SK-N-SH (cell line): Measurements from ENCODE around the gene NRDE2. TPM values are rescaled to one million over a fixed set of nuclear protein-coding genes. Genes with fewer than 3 reads are reported as not detected.

Source experiments
- CTCF ChIA-PET: fragments of 300-600, 350-600 bp; formaldehyde crosslinking; extraction: SDS; loops from one replicate; lab custom pipeline; 2021; lab: Yijun Ruan, JAX
- POLR2A ChIA-PET: fragments of 350-600 bp; sonication (Branson Sonifier 250); formaldehyde crosslinking; extraction: SDS; loops from one replicate; lab custom pipeline; 2020; ENCODE audit warnings: antibody characterized with exemption, inconsistent platforms; lab: Yijun Ruan, JAX
- DNase-seq: peaks from one replicate; pipeline ENCODE4 v3.0.0; 2012
- H2AFZ ChIP-seq: fragments of 200-600 bp; sonication (generic); 2 replicates; pipeline ENCODE4 v1.8.1; 2016; ENCODE audit warnings: antibody characterized with exemption, mild to moderate bottlenecking, low read depth
- H3F3A ChIP-seq: fragments of 200-600 bp; sonication (generic); replicated peaks from 2 replicates; pipeline ENCODE3; 2016; ENCODE audit warnings: antibody characterized with exemption, mild to moderate bottlenecking; ENCODE audit not compliant: insufficient read depth
- H3K27ac ChIP-seq, 2 experiments: fragments of 200-500 bp in 1 of 2; fragments of 200-600 bp in 1 of 2; sonication (Bioruptor generic) in 1 of 2; sonication (generic), shearing (Covaris generic) in 1 of 2; 2 replicates each; pipeline versions ENCODE4 v1.5.1 to v1.6.1; 2014 to 2016; ENCODE audit warnings: low read depth in 2 of 2, inconsistent platforms in 1 of 2, low read length in 1 of 2, mild to moderate bottlenecking in 1 of 2, mixed read lengths in 1 of 2
- H3K27me3 ChIP-seq: fragments of 200-600 bp; sonication (generic), shearing (Covaris generic); 2 replicates; pipeline ENCODE4 v1.6.1; 2016; ENCODE audit warnings: mixed run types; ENCODE audit not compliant: insufficient read depth
- H3K36me3 ChIP-seq, 2 experiments: fragments of 200-500 bp in 1 of 2; fragments of 200-600 bp in 1 of 2; sonication (Bioruptor generic) in 1 of 2; sonication (generic) in 1 of 2; replicated peaks in 1 of 2; 2 replicates each; pipeline versions ENCODE3 to v1.5.1; 2014 to 2016; ENCODE audit warnings: low read length in 1 of 2, mild to moderate bottlenecking in 1 of 2; ENCODE audit not compliant: insufficient read depth in 2 of 2, control insufficient read depth in 1 of 2
- H3K4me1 ChIP-seq, 2 experiments: fragments of 200-500 bp in 1 of 2; fragments of 200-600 bp in 1 of 2; sonication (Bioruptor generic) in 1 of 2; sonication (generic), shearing (Covaris generic) in 1 of 2; 2 replicates each; pipeline versions ENCODE4 v1.5.1 to v1.6.1; 2014 to 2016; ENCODE audit warnings: low read depth in 1 of 2, low read length in 1 of 2, mixed run types in 1 of 2; ENCODE audit not compliant: insufficient read depth in 2 of 2, control insufficient read depth in 1 of 2
- H3K4me2 ChIP-seq: fragments of 200-600 bp; sonication (generic), shearing (Covaris generic); 2 replicates; pipeline ENCODE4 v1.6.1; 2017; ENCODE audit warnings: mixed run types
- H3K4me3 ChIP-seq, 2 experiments: fragments of 200-500 bp in 1 of 2; fragments of 200-600 bp in 1 of 2; sonication (Bioruptor generic) in 1 of 2; sonication (generic), shearing (Covaris generic) in 1 of 2; 2 replicates each; pipeline versions ENCODE4 v1.5.1 to v1.8.1; 2014 to 2016; ENCODE audit warnings: low read depth in 2 of 2, inconsistent platforms in 1 of 2, low read length in 1 of 2, mild to moderate bottlenecking in 1 of 2, mixed read lengths in 1 of 2, moderate library complexity in 1 of 2
- H3K79me2 ChIP-seq: fragments of 200-600 bp; sonication (generic); 2 replicates; pipeline ENCODE4 v1.8.1; 2017; ENCODE audit warnings: mild to moderate bottlenecking; ENCODE audit not compliant: insufficient read depth
- H3K9ac ChIP-seq: fragments of 200-600 bp; sonication (generic); 2 replicates; pipeline ENCODE4 v1.6.1; 2017; ENCODE audit warnings: mixed run types
- H3K9me2 ChIP-seq: fragments of 200-600 bp; sonication (generic); 2 replicates; pipeline ENCODE4 v1.6.1; 2017; ENCODE audit warnings: mixed run types
- H3K9me3 ChIP-seq: fragments of 200-600 bp; sonication (generic); 2 replicates; pipeline ENCODE4 v1.6.1; 2017; ENCODE audit warnings: mixed run types, mild to moderate bottlenecking, moderate library complexity
- H4K20me1 ChIP-seq: fragments of 200-600 bp; sonication (generic); 2 replicates; pipeline ENCODE4 v1.6.1; 2017; ENCODE audit warnings: mild to moderate bottlenecking, mixed run types; ENCODE audit not compliant: insufficient read depth
- ELF1 ChIP-seq: IDR thresholded peaks from 2 replicates; pipeline ENCODE4 v1.4.0; 2012
- EZH2phosphoT487 ChIP-seq: fragments of 200-600 bp; sonication (generic); IDR thresholded peaks from 2 replicates; pipeline ENCODE4 v1.6.1; 2017; ENCODE audit warnings: low read depth, mixed run types, mild to moderate bottlenecking, antibody characterized with exemption, moderate library complexity, borderline replicate concordance
- FOXJ3 ChIP-seq: sonication (generic); formaldehyde crosslinking; IDR thresholded peaks from 2 replicates; pipeline ENCODE4 v1.5.1; 2020; ENCODE audit warnings: mild to moderate bottlenecking, missing genetic modification reagents
- FOXM1 ChIP-seq: IDR thresholded peaks from 2 replicates; pipeline ENCODE4 v1.4.0; 2012; ENCODE audit warnings: low read depth, mild to moderate bottlenecking
- GABPA ChIP-seq: IDR thresholded peaks from 2 replicates; pipeline ENCODE4 v1.4.0; 2012; ENCODE audit warnings: low read depth, mild to moderate bottlenecking
- JUND ChIP-seq: IDR thresholded peaks from 2 replicates; pipeline ENCODE4 v1.4.0; 2012
- MEF2A ChIP-seq: IDR thresholded peaks from 2 replicates; pipeline ENCODE4 v1.4.0; 2012; ENCODE audit warnings: low read depth, borderline replicate concordance
- MXI1 ChIP-seq: IDR thresholded peaks from 2 replicates; pipeline ENCODE4 v1.6.1; 2012; ENCODE audit warnings: mild to moderate bottlenecking, low read depth, low read length, improper control_type of control experiment
- NRF1 ChIP-seq: IDR thresholded peaks from 2 replicates; pipeline ENCODE4 v1.6.1; 2012; ENCODE audit warnings: low read depth, mild to moderate bottlenecking, low read length
- POLR2AphosphoS5 ChIP-seq: IDR thresholded peaks from 2 replicates; pipeline ENCODE4 v1.6.1; 2012; ENCODE audit warnings: low read depth, low read length
- RCOR1 ChIP-seq: fragments of 150-350 bp; IDR thresholded peaks from 2 replicates; pipeline ENCODE4 v1.6.1; 2017; ENCODE audit warnings: antibody characterized with exemption, low read length
- SMC3 ChIP-seq: IDR thresholded peaks from 2 replicates; pipeline ENCODE4 v1.6.1; 2012; ENCODE audit warnings: low read depth, low read length, improper control_type of control experiment
- TCF12 ChIP-seq: IDR thresholded peaks from 2 replicates; pipeline ENCODE4 v1.4.0; 2012
- WGBS: methylation state at CpG from one replicate; pipeline ENCODE4 v1.1.6; 2017; ENCODE audit warnings: low lambda C conversion rate; 5-methylcytosine and 5-hydroxymethylcytosine counted together
- polyA plus RNA-seq, 3 experiments: library from polyadenylated mRNA; depleted of rRNA; stranded (reverse); fragments of >200 nt; gene quantifications; 2 replicates each; pipeline ENCODE4 v1.2.3, GENCODE V29; 2012
- TF ChIP-seq, protein P1 (sequence below): IDR thresholded peaks from 2 replicates; pipeline ENCODE4 v1.6.1; 2012; ENCODE audit warnings: mild to moderate bottlenecking, low read depth, low read length, moderate library complexity
- TF ChIP-seq, protein P2 (sequence below): IDR thresholded peaks from 2 replicates; pipeline ENCODE4 v1.4.0; 2012; ENCODE audit warnings: low read depth, borderline replicate concordance
- TF ChIP-seq, protein P3 (sequence below): IDR thresholded peaks from 2 replicates; pipeline ENCODE4 v1.4.0; 2012; ENCODE audit warnings: low read depth
- TF ChIP-seq, protein P4 (sequence below): IDR thresholded peaks from 2 replicates; pipeline ENCODE4 v1.4.0; 2012; ENCODE audit warnings: low read depth, borderline replicate concordance
- TF ChIP-seq, protein P5 (sequence below): fragments of 150-350 bp; IDR thresholded peaks from 2 replicates; pipeline ENCODE4 v1.6.1; 2016; ENCODE audit warnings: mild to moderate bottlenecking, low read depth, low read length
- TF ChIP-seq, protein P6 (sequence below): fragments of 150-350 bp; IDR thresholded peaks from 2 replicates; pipeline ENCODE4 v1.6.1; 2017; ENCODE audit warnings: antibody characterized with exemption, low read length, low read depth, borderline replicate concordance

The NRDE2 gene
- polyA plus RNA-seq, 1 of the 3 experiments (the other 2 are of a cell fraction), result 11.3 TPM

DNA sequence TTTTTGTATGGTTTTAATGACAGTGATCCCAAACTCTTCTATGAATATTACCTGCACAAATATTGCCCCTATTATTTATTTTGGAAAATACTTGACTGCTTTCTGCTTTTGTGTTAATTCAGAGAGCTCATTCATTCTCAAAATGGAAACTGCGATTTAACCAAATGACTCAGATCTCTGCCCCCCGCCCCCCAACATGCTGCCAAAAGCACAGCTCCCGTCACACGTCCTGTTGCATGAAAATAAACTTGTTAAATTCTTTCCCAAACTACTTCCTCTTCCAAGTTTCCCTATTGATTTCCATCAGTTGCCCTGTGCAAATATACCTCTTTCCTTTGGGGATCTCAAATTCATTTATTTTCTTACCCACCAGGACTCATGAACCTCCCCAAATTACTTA lies 18.0 kb upstream of the NRDE2 start:
- no peaks in the 10 kb centered on the region for H4K20me1 ChIP-seq
- ChIA-PET CTCF (interaction anchor here (1.0 to 1.3 kb wide), 2 partner anchors 20 to 347 kb away, joined by 3 read pairs; no protein-coding TSS in a partner anchor), POLR2A (no interaction called here)
- TF ChIP-seq ELF1 (no peak), POLR2AphosphoS5 (no peak), FOXM1 (no peak), SMC3 (no peak), RCOR1 (no peak), GABPA (no peak), FOXJ3 (CRISPR knock-in tag) (no peak), MXI1 (no peak), MEF2A (no peak), NRF1 (no peak), TCF12 (no peak), JUND (no peak), EZH2phosphoT487 (no peak)
- TF ChIP-seq, protein P1, sequence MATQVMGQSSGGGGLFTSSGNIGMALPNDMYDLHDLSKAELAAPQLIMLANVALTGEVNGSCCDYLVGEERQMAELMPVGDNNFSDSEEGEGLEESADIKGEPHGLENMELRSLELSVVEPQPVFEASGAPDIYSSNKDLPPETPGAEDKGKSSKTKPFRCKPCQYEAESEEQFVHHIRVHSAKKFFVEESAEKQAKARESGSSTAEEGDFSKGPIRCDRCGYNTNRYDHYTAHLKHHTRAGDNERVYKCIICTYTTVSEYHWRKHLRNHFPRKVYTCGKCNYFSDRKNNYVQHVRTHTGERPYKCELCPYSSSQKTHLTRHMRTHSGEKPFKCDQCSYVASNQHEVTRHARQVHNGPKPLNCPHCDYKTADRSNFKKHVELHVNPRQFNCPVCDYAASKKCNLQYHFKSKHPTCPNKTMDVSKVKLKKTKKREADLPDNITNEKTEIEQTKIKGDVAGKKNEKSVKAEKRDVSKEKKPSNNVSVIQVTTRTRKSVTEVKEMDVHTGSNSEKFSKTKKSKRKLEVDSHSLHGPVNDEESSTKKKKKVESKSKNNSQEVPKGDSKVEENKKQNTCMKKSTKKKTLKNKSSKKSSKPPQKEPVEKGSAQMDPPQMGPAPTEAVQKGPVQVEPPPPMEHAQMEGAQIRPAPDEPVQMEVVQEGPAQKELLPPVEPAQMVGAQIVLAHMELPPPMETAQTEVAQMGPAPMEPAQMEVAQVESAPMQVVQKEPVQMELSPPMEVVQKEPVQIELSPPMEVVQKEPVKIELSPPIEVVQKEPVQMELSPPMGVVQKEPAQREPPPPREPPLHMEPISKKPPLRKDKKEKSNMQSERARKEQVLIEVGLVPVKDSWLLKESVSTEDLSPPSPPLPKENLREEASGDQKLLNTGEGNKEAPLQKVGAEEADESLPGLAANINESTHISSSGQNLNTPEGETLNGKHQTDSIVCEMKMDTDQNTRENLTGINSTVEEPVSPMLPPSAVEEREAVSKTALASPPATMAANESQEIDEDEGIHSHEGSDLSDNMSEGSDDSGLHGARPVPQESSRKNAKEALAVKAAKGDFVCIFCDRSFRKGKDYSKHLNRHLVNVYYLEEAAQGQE, result no peak
- TF ChIP-seq, protein P2, sequence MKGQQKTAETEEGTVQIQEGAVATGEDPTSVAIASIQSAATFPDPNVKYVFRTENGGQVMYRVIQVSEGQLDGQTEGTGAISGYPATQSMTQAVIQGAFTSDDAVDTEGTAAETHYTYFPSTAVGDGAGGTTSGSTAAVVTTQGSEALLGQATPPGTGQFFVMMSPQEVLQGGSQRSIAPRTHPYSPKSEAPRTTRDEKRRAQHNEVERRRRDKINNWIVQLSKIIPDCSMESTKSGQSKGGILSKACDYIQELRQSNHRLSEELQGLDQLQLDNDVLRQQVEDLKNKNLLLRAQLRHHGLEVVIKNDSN, result no peak
- TF ChIP-seq, protein P3, sequence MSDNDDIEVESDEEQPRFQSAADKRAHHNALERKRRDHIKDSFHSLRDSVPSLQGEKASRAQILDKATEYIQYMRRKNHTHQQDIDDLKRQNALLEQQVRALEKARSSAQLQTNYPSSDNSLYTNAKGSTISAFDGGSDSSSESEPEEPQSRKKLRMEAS, result no peak
- TF ChIP-seq, protein P4, sequence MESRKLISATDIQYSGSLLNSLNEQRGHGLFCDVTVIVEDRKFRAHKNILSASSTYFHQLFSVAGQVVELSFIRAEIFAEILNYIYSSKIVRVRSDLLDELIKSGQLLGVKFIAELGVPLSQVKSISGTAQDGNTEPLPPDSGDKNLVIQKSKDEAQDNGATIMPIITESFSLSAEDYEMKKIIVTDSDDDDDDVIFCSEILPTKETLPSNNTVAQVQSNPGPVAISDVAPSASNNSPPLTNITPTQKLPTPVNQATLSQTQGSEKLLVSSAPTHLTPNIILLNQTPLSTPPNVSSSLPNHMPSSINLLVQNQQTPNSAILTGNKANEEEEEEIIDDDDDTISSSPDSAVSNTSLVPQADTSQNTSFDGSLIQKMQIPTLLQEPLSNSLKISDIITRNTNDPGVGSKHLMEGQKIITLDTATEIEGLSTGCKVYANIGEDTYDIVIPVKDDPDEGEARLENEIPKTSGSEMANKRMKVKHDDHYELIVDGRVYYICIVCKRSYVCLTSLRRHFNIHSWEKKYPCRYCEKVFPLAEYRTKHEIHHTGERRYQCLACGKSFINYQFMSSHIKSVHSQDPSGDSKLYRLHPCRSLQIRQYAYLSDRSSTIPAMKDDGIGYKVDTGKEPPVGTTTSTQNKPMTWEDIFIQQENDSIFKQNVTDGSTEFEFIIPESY, result no peak
- TF ChIP-seq, protein P5, sequence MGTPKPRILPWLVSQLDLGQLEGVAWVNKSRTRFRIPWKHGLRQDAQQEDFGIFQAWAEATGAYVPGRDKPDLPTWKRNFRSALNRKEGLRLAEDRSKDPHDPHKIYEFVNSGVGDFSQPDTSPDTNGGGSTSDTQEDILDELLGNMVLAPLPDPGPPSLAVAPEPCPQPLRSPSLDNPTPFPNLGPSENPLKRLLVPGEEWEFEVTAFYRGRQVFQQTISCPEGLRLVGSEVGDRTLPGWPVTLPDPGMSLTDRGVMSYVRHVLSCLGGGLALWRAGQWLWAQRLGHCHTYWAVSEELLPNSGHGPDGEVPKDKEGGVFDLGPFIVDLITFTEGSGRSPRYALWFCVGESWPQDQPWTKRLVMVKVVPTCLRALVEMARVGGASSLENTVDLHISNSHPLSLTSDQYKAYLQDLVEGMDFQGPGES, result no peak
- TF ChIP-seq, protein P6, sequence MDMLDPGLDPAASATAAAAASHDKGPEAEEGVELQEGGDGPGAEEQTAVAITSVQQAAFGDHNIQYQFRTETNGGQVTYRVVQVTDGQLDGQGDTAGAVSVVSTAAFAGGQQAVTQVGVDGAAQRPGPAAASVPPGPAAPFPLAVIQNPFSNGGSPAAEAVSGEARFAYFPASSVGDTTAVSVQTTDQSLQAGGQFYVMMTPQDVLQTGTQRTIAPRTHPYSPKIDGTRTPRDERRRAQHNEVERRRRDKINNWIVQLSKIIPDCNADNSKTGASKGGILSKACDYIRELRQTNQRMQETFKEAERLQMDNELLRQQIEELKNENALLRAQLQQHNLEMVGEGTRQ, result no peak
- WGBS, result 75% methylated on average over 4 of the region's 4 CpGs
- no peak overlapping the region for H3K4me3 ChIP-seq
- peaks cover 0 to 5% of the 10 kb centered on the region in 2 experiments; a peak in 1 of 4 replicates for H3K4me1 ChIP-seq
- no peaks in the 10 kb centered on the region for H3F3A ChIP-seq
- no peaks in the 10 kb centered on the region for H3K27me3 ChIP-seq
- no peak overlapping the region for H2AFZ ChIP-seq
- no peak overlapping the region for H3K27ac ChIP-seq
- no peak overlapping the region for H3K9ac ChIP-seq
- H3K36me3 ChIP-seq, result no peaks in the 10 kb centered on the region
- no peak overlapping the region for H3K4me2 ChIP-seq
- H3K9me2 ChIP-seq, result no peaks in the 10 kb centered on the region
- H3K9me3 ChIP-seq, result no peaks in the 10 kb centered on the region
- DNase-seq, result no peak
- no peaks in the 10 kb centered on the region for H3K79me2 ChIP-seq
